ENCODE measurements around the gene ANKRD11. TPM values are rescaled to one million over a fixed set of nuclear protein-coding genes. Genes with fewer than 3 reads are reported as not detected.

The ANKRD11 gene
- total and polyA plus RNA-seq, 3 experiments from 2014 or later, result 39.8 to 150 (median 130) TPM

DNA sequence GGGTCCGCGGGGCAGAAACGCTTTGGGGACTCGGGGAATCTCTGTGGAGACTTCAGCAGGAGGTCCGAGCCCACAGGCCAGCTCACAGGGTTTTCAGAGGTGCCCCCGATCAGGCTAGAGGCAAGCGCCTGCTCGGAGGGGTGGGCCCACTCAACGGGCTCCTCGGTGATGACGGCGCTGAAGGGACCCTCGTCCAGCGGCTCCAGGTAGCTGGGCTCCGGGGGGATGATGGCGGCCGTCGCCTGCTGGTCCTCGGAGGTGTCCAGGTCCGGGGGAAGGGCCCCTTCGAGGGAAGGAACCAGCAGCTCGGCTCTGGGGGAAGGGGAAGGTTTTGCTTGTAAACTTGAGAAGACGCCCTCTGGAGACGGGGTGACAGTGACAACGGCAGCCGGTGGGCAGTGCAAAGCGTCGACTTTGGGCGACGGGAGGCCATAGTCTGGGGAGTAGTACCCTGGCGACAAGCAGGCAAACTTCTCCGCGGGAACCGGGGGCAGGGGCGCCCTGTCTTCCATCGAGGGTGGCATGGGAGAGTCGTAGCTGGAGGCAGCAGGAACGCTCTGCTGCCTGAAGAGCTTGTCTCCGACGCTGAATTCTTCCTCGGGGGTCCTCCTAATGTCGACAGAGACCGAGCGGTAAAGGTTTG is 209.7 kb downstream of the ANKRD11 start:
- CTCF ChIA-PET, result interaction anchor here (1.5 to 2.4 kb wide), 2 partner anchors 9 to 228 kb away, joined by 3 to 10 read pairs; partner anchors contain the start of gene SPG7
- no peaks in the 10 kb centered on the region for H3K9me3 Mint-ChIP-seq
- no peaks in the 10 kb centered on the region for H3K27me3 ChIP-seq (ENCODE audit: insufficient read depth, low read length, poor library complexity, severe bottlenecking)
- H3K4me1 Mint-ChIP-seq, result peaks cover 0 to 4% (median 3%) of the 10 kb centered on the region in 3 donors
- H3K4me3 ChIP-seq (ENCODE audit: low read length), result no peak overlapping the region
- H3K27ac Mint-ChIP-seq, result no peak overlapping the region
- peaks cover 0 to 35% (median 0%) of the 10 kb centered on the region in 3 donors for H3K36me3 Mint-ChIP-seq
- POLR2A ChIA-PET, result no interaction called here
- peak in 1 of 5 donors; percentile 46 for DNase-seq
- H3K4me1 ChIP-seq (ENCODE audit: insufficient read depth, low read length), result no peaks in the 10 kb centered on the region
- H3K9me3 ChIP-seq (ENCODE audit: low read length), result no peaks in the 10 kb centered on the region
- H3K36me3 ChIP-seq (ENCODE audit: insufficient read depth, low read length), result peaks cover 25% of the 10 kb centered on the region
- H3K4me3 Mint-ChIP-seq, result peak overlapping the region in 2 of 7 donors; percentile 9 to 13
- H3K27ac ChIP-seq (ENCODE audit: low read depth, low read length), result no peak overlapping the region
- H3K27me3 Mint-ChIP-seq, result peaks cover 0 to 4% of the 10 kb centered on the region in 2 donors

DNA sequence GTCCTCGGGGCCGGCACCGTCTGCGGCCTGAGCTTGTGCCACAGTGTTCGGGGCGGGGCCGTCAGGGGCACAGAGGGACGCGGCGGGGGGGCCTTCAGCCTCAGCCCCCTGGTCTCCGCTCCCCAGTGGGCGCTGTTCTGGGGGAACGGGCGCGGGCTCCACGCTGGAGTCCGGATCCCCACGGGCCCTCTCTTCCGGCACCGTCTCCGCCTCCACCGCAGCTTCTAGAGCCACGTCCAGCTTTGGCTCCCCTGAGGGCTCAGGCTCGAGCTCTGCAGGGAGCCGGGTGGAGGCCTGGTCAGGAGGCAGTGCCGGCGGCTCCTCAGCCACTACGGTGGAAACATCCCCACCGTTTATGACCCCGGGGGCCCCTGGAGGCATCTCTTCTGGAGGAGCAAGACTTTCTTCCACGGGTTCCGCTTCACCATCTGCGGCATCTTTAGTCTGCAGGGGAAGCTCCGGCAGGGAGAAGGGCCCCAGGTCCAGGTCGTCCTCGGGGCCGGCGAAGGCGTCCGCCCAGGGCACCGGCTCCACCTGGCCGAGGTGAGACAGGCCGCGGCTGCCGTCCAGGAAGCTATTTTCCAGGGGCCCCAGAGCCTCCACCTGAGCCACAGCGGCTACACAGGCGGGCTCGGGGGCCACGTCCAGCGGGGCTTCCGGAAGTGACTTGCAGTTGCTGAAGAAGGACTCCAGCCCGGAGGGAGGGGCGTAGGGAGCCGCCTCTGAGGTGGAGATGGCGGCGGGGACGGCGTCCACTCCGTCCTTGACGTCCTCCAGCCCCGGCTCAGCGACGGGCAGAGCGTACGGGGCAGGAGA is 210.5 kb downstream of the ANKRD11 start:
- H3K27ac ChIP-seq (ENCODE audit: low read depth, low read length), result no peak overlapping the region
- Mint-ChIP-seq H3K27me3 (peaks cover 0 to 4% of the 10 kb centered on the region in 2 donors), H3K4me1 (peaks cover 0 to 4% (median 3%) of the 10 kb centered on the region in 3 donors), H3K9me3 (no peaks in the 10 kb centered on the region), H3K4me3 (no peak overlapping the region), H3K36me3 (peaks cover 0 to 43% (median 0%) of the 10 kb centered on the region in 3 donors), H3K27ac (no peak overlapping the region)
- H3K9me3 ChIP-seq (ENCODE audit: low read length), result no peaks in the 10 kb centered on the region
- ChIA-PET POLR2A (no interaction called here), CTCF (interaction anchor here (2.4 kb wide), 1 partner anchor 10 kb away, joined by 10 read pairs; no protein-coding TSS in a partner anchor)
- H3K4me3 ChIP-seq (ENCODE audit: low read length), result no peak overlapping the region
- H3K36me3 ChIP-seq (ENCODE audit: insufficient read depth, low read length), result peaks cover 17% of the 10 kb centered on the region
- DNase-seq, result peak in 1 of 5 donors; percentile 43
- no peaks in the 10 kb centered on the region for H3K27me3 ChIP-seq (ENCODE audit: insufficient read depth, low read length, poor library complexity, severe bottlenecking)
- H3K4me1 ChIP-seq (ENCODE audit: insufficient read depth, low read length), result no peaks in the 10 kb centered on the region

- ChIA-PET CTCF (no interaction called here), POLR2A (no interaction called here)
- Histone ChIP-seq H3K4me1 (ENCODE audit: insufficient read depth, low read length) (no peaks in the 10 kb centered on the region), H3K4me3 (ENCODE audit: low read length) (no peak overlapping the region), H3K27ac (ENCODE audit: low read depth, low read length) (no peak overlapping the region), H3K27me3 (ENCODE audit: insufficient read depth, low read length, poor library complexity, severe bottlenecking) (no peaks in the 10 kb centered on the region), H3K36me3 (ENCODE audit: insufficient read depth, low read length) (peaks cover 13% of the 10 kb centered on the region), H3K9me3 (ENCODE audit: low read length) (no peaks in the 10 kb centered on the region)
- DNase-seq, result no peak
- H3K36me3 Mint-ChIP-seq, result peaks cover 0 to 56% (median 2%) of the 10 kb centered on the region in 3 donors
- peaks cover 0 to 4% of the 10 kb centered on the region in 2 donors for H3K27me3 Mint-ChIP-seq
- peaks cover 0 to 4% (median 3%) of the 10 kb centered on the region in 3 donors for H3K4me1 Mint-ChIP-seq
- peak overlapping the region in 1 of 8 donors; percentile 56 for H3K27ac Mint-ChIP-seq
- no peaks in the 10 kb centered on the region for H3K9me3 Mint-ChIP-seq
- H3K4me3 Mint-ChIP-seq, result no peak overlapping the region
Observed at GRCh38 chr16:89278441-89279240, 211.7 kb downstream of the ANKRD11 start.

GRCh38 chr16:89277641-89278341 is 212.6 kb downstream of the ANKRD11 start:
- no peak for DNase-seq
- POLR2A ChIA-PET, result no interaction called here
- H3K9me3 Mint-ChIP-seq, result no peaks in the 10 kb centered on the region
- Histone ChIP-seq H3K9me3 (ENCODE audit: low read length) (no peaks in the 10 kb centered on the region), H3K27ac (ENCODE audit: low read depth, low read length) (no peak overlapping the region), H3K4me1 (ENCODE audit: insufficient read depth, low read length) (no peaks in the 10 kb centered on the region), H3K27me3 (ENCODE audit: insufficient read depth, low read length, poor library complexity, severe bottlenecking) (no peaks in the 10 kb centered on the region), H3K4me3 (ENCODE audit: low read length) (no peak overlapping the region), H3K36me3 (ENCODE audit: insufficient read depth, low read length) (peaks cover 15% of the 10 kb centered on the region)
- no peak overlapping the region for H3K4me3 Mint-ChIP-seq
- H3K4me1 Mint-ChIP-seq, result peaks cover 0 to 4% (median 3%) of the 10 kb centered on the region in 3 donors
- H3K27me3 Mint-ChIP-seq, result peaks cover 0 to 4% of the 10 kb centered on the region in 2 donors
- CTCF ChIA-PET, result interaction anchor here (1.6 kb wide), 1 partner anchor 14 kb away, joined by 3 read pairs; no protein-coding TSS in a partner anchor
- peak overlapping the region in 3 of 8 donors; percentile 21 to 71 (median 57) for H3K27ac Mint-ChIP-seq
- H3K36me3 Mint-ChIP-seq, result peaks cover 4 to 64% (median 5%) of the 10 kb centered on the region in 3 donors

DNA sequence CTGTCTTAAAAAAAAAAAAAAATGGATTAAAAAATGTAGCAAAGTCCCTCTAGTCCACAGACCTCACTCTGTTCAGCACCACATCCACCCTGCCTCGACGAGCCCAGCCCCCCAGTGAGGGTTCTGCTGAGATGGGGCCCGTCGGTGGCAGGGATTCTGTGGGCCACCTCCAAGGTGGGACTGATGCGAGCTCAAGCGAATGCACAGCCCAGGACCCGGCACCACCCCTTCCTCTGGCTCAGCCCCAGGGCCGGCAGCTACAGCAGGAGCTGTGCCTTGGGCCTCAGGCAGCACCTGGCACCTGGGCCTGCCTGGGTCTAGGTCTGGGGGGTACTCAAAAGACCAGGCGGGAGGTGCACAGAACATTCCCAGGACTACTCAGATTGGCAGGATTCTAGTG is 213.3 kb downstream of the ANKRD11 start:
- peaks cover 0 to 4% (median 3%) of the 10 kb centered on the region in 3 donors for H3K4me1 Mint-ChIP-seq
- no peaks in the 10 kb centered on the region for H3K9me3 Mint-ChIP-seq
- Histone ChIP-seq H3K4me1 (ENCODE audit: insufficient read depth, low read length) (no peaks in the 10 kb centered on the region), H3K27ac (ENCODE audit: low read depth, low read length) (no peak overlapping the region), H3K4me3 (ENCODE audit: low read length) (no peak overlapping the region), H3K36me3 (ENCODE audit: insufficient read depth, low read length) (peaks cover 20% of the 10 kb centered on the region), H3K9me3 (ENCODE audit: low read length) (no peaks in the 10 kb centered on the region), H3K27me3 (ENCODE audit: insufficient read depth, low read length, poor library complexity, severe bottlenecking) (no peaks in the 10 kb centered on the region)
- H3K36me3 Mint-ChIP-seq, result peaks cover 5 to 72% (median 9%) of the 10 kb centered on the region in 3 donors
- no peak overlapping the region for H3K4me3 Mint-ChIP-seq
- peaks cover 0 to 4% of the 10 kb centered on the region in 2 donors for H3K27me3 Mint-ChIP-seq
- no peak for DNase-seq
- POLR2A ChIA-PET, result no interaction called here
- CTCF ChIA-PET, result interaction anchor here (1.6 kb wide), 1 partner anchor 15 kb away, joined by 3 read pairs; no protein-coding TSS in a partner anchor
- peak overlapping the region in 3 of 8 donors; percentile 21 to 71 (median 57) for H3K27ac Mint-ChIP-seq

DNA sequence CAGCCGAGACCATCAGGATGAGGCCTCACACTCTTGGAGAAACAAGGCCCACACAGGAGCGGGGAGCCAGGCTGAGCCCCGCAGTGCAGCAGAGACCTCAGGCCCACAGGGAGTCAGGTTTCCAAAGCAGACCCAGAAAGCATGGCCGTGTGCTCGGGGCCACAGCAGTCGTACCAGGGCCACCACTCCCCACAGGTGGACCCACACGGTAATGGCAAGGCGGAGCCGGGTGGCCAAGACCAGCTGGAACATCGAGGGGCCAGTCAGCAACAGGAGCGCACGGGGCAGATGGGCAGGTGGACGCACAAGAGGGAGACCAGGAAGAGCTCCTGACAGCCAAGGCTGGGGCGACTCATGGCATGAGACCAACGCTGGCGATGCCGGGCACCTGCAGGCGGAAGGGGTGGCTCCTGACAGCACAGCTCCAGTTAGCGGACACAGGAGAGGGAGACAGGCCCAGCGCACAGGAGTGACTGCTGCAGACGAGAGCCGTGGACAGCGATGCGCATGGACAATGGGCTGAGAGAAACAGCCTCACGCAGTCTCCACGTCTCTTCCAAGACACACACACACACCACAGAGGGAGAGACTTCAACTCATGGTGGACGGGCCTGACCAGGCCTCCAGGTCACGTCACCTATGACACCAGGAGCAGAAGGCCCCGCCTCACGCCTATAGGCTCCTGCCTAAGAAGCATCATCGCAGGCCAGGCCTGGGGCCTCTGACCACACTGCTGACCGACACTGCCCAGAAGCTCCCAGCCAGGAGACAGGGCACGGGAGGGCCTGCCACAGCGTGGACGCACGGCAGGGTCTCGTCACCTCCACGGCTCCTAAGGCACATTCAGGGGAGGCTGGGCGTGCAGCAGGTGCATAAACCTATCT is 214.3 kb downstream of the ANKRD11 start:
- ChIA-PET POLR2A (no interaction called here), CTCF (interaction anchor here (1.6 kb wide), 1 partner anchor 16 kb away, joined by 3 read pairs; no protein-coding TSS in a partner anchor)
- Histone ChIP-seq H3K4me1 (ENCODE audit: insufficient read depth, low read length) (no peaks in the 10 kb centered on the region), H3K27ac (ENCODE audit: low read depth, low read length) (no peak overlapping the region), H3K9me3 (ENCODE audit: low read length) (no peaks in the 10 kb centered on the region), H3K36me3 (ENCODE audit: insufficient read depth, low read length) (peaks cover 20% of the 10 kb centered on the region), H3K27me3 (ENCODE audit: insufficient read depth, low read length, poor library complexity, severe bottlenecking) (no peaks in the 10 kb centered on the region), H3K4me3 (ENCODE audit: low read length) (no peak overlapping the region)
- H3K27ac Mint-ChIP-seq, result no peak overlapping the region
- peaks cover 0 to 4% (median 3%) of the 10 kb centered on the region in 3 donors for H3K4me1 Mint-ChIP-seq
- H3K9me3 Mint-ChIP-seq, result no peaks in the 10 kb centered on the region
- peaks cover 0 to 5% of the 10 kb centered on the region in 2 donors for H3K27me3 Mint-ChIP-seq
- peaks cover 5 to 78% (median 12%) of the 10 kb centered on the region in 3 donors for H3K36me3 Mint-ChIP-seq
- DNase-seq, result no peak
- no peak overlapping the region for H3K4me3 Mint-ChIP-seq

GRCh38 chr16:89275284-89275584 is 215.1 kb downstream of the ANKRD11 start:
- H3K4me3 Mint-ChIP-seq, result no peak overlapping the region
- DNase-seq, result no peak
- peaks cover 0 to 4% (median 3%) of the 10 kb centered on the region in 3 donors for H3K4me1 Mint-ChIP-seq
- Histone ChIP-seq H3K27me3 (ENCODE audit: insufficient read depth, low read length, poor library complexity, severe bottlenecking) (no peaks in the 10 kb centered on the region), H3K36me3 (ENCODE audit: insufficient read depth, low read length) (peaks cover 21% of the 10 kb centered on the region), H3K4me3 (ENCODE audit: low read length) (no peak overlapping the region), H3K27ac (ENCODE audit: low read depth, low read length) (no peak overlapping the region), H3K9me3 (ENCODE audit: low read length) (no peaks in the 10 kb centered on the region), H3K4me1 (ENCODE audit: insufficient read depth, low read length) (no peaks in the 10 kb centered on the region)
- ChIA-PET POLR2A (interaction anchor here (0.6 kb wide), 1 partner anchor 147 kb away, joined by 3 read pairs; no protein-coding TSS in a partner anchor), CTCF (no interaction called here)
- peaks cover 0 to 3% of the 10 kb centered on the region in 2 donors for H3K27me3 Mint-ChIP-seq
- no peak overlapping the region for H3K27ac Mint-ChIP-seq
- H3K36me3 Mint-ChIP-seq, result peaks cover 5 to 80% (median 12%) of the 10 kb centered on the region in 3 donors
- no peaks in the 10 kb centered on the region for H3K9me3 Mint-ChIP-seq
